Stimulated activated naive CD4-positive, alpha-beta T cell treated with Interleukin-2 at 50 U/mL for 16 hours (primary cell): ENCODE measurements around the gene TNS3.
"Not testable (repeated sequence)": the region's sequence is repeated elsewhere in the genome, so short reads cannot be mapped to it uniquely, and the experiment has no call there.

Experiments used
- DNase-seq: peaks from one replicate; lab custom pipeline; 2025; lab: John Stamatoyannopoulos, UW

Gene TNS3

DNA sequence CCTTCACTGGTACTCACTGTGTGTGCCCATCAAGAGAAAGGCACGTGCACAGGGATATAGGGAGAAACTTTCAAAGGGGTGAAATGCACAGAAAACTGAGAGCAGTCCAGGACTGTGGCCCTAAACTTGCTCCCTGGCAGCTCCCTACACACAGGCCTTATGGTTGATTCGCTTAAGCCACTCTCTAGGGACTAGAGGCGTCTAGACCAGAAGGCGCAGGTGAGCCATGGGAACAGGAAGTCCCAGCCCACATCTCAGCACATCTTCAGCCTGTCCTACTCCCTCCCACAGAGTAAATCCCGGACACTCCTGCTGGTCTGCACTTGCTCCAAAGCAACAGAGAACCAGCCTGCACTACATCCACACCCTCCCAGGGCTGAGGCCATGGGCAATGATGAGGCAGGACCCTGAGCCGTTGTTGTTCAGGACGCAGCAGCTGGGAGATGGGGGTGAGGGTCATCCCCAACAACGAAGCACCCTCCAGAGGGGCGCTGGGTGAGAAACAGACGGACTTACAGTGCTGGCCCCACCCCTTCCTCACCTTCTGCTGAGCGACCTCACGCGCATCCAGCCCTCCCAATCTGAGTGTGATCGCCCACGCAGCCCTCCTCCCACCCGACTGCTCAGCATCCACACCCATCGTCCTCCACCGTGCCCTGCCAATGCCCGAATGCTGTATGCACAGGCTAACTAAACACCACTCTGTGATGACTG lies 109.3 kb downstream of the TNS3 start:
- no peak for DNase-seq

DNA sequence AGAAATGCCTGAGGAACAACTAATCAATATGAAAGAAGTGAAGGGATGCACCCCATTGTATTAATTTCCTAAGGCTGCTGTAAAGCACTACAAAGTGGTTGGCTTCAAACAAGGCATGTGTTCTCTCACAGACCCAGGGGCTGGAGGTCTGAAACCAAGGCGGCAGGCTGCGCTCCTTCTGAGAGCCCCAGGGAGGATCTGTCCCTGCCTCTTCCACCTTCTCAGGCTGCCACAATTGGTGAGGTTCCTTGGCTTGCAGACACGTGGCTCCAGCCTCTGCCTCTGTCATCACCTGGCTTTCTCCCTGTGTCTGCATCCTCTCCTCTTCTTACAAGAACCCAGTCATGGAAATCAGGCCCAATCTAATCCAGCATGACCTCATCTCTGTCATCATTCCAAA lies 110.1 kb downstream of the TNS3 start:
- DNase-seq: no peak

DNA sequence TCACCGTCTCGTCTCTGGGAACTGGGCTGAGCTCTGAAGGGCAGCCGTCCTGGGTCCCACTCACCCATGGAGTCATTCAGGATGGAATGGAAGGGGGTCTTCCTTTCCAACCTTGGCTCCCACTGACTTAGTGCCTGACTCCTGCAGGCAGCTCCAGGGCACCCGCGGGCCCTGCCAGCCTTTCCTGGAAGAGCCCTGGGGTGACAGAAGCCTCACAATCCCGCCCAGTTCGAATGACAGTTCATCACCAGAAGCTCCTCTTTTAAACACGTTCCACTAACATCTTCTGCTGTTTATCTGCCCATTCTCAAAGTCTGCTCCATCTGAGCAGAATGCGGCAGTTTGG lies 110.6 kb downstream of the TNS3 start:
- DNase-seq: no peak

- no peak for DNase-seq
These were observed 111.1 kb downstream of the TNS3 start for GRCh38 chr7:47470567-47471357.

- DNase-seq: not testable (repeated sequence)
These were observed 112.1 kb downstream of the TNS3 start for GRCh38 chr7:47469846-47470245.

DNA sequence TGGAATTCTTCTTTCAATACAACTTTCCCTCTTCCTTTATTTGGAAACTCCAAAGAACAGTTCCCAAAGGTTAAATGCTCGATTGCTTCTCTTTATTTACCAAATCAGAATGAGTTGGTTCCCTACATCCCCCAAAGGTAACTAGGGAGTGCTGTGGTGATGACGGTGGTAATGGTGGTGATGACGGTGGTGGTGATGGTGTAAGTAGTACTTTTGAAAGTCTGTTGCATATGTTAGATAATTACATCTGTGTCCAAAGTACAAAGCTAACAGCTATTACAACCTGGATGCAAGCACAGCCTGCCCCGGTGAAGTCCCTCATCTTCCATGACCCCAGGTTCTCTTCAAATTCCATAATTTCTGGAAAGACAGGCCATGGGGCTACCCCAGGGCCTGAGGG lies 115.1 kb downstream of the TNS3 start:
- no peak for DNase-seq

- no peak for DNase-seq
These were observed 116.7 kb downstream of the TNS3 start for GRCh38 chr7:47465191-47465590.

- no peak for DNase-seq
These were observed 117.6 kb downstream of the TNS3 start for GRCh38 chr7:47464266-47464665.

- DNase-seq: no peak
These were observed 120.2 kb downstream of the TNS3 start for GRCh38 chr7:47461746-47462145.

- DNase-seq: no peak
These were observed 120.8 kb downstream of the TNS3 start for GRCh38 chr7:47461161-47461560.

GRCh38 chr7:47460251-47460989 lies 121.5 kb downstream of the TNS3 start:
- DNase-seq: no peak

DNA sequence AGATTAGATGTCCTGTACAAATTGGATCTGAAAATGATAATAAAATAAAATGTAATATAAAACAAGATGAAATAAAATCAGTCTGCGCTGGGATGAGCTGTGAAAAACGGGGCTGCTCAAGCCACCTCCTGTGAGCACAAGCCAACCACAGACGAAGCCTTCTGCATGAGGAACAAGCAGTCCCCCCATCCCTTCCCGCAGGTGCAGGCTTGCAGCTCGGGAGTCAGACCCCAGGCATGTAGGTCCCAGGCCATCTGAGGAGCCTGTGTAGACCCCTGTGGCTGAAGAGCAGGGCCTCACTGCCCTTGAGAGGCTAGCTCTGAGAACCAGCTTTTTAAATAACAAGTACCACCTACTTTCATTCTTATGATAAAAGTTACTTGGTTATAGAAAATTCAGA lies 123.4 kb downstream of the TNS3 start:
- no peak for DNase-seq

DNA sequence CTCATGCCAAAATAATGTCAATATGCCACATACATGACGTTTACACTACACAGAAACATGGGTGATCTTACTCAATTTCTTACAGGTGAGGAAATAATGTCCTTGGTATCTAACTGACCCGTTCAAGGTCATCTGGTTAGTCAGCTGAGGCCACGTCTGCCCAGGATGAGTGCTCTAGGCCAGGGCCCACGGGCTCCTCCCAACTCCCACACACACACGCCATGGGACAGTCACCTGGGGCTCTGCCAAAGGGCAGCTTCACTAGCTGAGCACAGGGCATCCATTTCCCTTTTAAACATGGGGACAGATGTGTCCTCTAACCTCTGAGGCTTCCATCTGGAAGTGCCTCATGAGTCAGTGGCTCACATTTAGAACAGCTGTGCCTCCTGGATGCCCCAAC lies 123.9 kb downstream of the TNS3 start:
- no peak for DNase-seq

DNA sequence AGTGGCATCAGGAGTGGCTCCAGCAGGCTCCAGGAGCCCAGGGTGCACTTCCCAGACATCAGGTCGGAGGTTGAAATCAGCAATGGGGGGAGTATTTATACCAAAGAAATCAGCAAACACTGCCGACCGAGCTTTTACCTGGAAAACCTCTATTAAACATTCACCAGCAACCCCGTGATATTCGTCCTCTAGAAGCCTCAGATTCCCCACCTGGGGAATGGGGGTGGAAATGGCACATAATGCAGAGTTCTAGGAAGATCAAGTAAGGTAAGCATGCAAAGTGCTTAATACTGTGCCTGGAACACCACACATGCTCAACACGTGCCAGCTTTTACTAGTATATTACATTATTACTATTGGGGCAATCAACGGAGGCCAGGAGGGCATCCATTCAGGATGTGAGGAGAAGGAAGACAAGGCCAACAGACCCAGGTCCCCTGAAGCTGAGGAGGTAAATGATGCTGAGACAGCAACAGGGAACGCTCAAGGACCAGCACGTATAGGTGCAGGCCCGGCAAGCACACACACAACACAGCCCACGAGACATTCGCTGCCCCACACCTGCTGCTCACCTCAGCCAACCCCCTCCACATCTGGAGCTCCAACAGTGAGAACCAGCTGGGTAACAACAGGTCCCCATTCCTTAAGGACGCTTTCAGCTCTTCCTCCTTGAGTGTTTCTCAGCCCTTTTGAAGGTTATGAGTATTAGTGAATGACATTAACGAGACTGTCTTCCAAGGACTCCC lies 125.5 kb downstream of the TNS3 start:
- DNase-seq: no peak

GRCh38 chr7:47455872-47456185 lies 126.1 kb downstream of the TNS3 start:
- no peak for DNase-seq

- DNase-seq: no peak
These were observed 126.7 kb downstream of the TNS3 start for GRCh38 chr7:47454974-47455871.

DNA sequence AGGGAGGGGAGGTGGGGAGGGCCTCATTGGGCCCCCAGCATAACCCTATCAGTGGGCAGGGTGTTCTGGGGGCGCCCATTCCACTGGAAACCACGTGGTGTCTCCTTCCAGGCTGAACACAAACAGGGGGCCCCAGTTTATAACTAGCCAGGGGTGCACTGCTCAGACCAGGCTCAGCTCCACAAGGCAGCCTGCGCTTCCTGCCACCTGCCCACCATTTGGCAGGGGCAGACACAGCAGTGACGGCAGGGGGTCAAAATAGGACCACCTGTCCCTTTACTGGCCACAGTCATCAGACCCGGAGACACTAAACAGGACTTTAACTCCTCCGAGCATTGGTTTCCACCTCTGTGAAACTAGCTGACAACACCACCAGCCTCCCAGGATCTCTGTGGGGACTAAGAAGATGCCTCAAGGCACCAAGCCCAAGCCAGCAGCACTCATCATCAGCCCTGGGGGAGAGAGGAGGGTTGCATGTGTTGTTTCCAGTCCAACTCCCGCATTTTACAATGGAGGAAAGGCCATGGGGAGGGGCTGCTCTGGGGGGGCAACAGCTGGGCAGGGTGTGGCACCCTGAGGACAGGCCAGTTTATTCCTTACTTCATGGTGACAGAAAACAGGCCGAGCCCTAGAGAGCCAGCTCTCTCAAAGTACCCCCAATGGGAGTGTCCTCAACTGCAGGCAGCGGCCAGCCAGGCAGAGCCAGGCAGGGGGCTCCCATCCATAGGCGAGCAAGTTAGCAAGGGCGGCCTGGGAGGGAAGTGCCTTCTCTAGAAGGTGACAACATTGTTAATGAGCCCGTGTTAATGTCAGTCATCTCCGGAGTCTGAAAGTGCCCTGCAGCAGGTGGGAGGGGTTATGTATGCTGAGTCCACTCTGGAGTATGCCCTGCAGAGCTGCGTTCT lies 127.6 kb downstream of the TNS3 start:
- no peak for DNase-seq

DNA sequence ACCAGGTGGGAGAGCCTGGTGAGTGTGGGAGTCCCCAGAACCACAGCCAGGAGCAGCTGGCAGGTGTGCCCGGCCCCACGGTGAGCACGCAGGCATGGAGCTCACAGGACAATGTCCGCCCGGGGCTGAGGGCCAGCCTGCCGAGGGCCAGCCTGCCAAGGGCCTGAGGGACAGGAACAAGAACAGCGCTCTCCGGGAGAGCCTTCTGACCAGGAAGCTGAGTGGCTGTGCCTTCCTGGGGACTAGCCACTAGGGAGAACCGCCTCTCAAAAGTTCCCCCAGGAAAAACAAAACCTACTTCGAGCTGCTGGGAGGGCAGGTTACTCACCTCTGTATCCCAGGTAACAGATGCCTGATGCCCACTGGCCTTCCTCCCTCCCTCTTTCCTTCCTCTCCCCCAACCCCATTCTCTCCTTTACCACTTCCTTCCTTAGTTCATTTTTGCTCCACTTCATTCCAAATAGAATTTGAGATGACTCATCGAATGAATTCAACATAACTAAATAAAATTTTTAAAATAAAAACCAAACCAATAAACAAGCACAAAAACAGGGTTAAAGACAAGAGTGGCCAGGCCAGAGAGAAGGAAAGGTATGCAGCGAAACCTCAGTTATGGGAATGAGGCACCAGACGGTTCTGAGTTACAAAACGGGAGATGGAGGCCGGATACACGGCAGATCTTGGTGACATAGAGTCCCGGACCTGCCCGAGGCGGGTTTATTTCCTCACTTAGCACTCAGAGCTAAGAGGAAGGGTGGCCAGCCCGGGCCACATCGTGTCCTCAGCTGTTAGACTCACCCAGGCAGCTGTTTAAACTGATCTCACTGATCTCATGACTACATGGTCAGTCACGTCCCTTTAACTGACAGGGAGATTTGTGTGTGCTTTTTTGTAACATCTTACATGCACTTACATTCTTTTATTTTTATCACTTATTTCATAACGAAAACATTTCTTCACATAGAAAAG lies 128.5 kb downstream of the TNS3 start:
- no peak for DNase-seq

DNA sequence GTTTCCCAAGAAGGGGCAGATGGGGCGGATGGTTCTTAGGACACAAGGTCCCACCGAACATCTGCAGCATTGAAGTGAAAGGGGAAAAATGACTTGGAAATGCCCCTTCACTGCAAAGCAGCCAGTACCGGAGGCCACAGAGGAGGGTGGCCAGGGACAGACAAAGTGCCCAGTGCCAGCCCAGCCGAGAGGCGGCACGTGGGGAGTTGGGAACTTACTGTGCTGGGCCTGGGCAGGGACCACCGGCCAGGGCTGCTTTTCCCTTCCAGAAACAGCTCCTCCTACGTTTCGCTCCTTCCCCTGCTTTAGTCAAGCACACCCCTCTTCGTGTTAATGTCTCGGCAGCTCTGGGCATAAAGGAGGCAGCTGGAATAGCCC lies 129.2 kb downstream of the TNS3 start:
- DNase-seq: no peak
